ENCODE data around the gene SLFNL1.

DNA sequence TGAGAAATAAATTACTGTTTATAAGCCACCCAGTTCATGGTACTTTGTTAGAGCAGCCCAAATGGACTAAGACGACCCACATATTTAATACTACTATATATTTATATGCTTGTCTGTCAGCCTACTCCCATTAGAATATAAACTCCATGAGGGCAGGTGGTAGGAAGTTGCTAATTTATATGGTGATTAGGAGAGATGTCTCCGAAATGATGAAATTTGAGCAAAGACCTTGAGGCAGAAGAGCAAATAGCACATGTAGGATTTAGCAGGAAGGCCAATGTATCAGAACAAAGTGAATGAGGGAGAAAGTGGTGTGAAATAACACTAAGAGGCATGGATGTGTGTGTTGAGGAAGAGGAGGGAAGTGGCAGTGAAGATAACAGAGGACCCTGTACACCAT lies 10.6 kb upstream of the SLFNL1 start:
- TF ChIP-seq, protein P1, sequence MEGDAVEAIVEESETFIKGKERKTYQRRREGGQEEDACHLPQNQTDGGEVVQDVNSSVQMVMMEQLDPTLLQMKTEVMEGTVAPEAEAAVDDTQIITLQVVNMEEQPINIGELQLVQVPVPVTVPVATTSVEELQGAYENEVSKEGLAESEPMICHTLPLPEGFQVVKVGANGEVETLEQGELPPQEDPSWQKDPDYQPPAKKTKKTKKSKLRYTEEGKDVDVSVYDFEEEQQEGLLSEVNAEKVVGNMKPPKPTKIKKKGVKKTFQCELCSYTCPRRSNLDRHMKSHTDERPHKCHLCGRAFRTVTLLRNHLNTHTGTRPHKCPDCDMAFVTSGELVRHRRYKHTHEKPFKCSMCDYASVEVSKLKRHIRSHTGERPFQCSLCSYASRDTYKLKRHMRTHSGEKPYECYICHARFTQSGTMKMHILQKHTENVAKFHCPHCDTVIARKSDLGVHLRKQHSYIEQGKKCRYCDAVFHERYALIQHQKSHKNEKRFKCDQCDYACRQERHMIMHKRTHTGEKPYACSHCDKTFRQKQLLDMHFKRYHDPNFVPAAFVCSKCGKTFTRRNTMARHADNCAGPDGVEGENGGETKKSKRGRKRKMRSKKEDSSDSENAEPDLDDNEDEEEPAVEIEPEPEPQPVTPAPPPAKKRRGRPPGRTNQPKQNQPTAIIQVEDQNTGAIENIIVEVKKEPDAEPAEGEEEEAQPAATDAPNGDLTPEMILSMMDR (conservative IDR thresholded peaks at IDR 0.05; ENCODE audit: low read length), result no peak
- TF ChIP-seq EZH2phosphoT487 (IDR thresholded peaks at IDR 0.05; ENCODE audit: borderline replicate concordance, low read depth, low read length), result no peak

Data from OCI-LY7 (cell line).